HCEC 1CT (cell line): ENCODE measurements around the gene FANCI.

Source experiments
- DNase-seq: peaks from one replicate; pipeline ENCODE4 v3.0.0-alpha.2; 2017

Gene FANCI

DNA sequence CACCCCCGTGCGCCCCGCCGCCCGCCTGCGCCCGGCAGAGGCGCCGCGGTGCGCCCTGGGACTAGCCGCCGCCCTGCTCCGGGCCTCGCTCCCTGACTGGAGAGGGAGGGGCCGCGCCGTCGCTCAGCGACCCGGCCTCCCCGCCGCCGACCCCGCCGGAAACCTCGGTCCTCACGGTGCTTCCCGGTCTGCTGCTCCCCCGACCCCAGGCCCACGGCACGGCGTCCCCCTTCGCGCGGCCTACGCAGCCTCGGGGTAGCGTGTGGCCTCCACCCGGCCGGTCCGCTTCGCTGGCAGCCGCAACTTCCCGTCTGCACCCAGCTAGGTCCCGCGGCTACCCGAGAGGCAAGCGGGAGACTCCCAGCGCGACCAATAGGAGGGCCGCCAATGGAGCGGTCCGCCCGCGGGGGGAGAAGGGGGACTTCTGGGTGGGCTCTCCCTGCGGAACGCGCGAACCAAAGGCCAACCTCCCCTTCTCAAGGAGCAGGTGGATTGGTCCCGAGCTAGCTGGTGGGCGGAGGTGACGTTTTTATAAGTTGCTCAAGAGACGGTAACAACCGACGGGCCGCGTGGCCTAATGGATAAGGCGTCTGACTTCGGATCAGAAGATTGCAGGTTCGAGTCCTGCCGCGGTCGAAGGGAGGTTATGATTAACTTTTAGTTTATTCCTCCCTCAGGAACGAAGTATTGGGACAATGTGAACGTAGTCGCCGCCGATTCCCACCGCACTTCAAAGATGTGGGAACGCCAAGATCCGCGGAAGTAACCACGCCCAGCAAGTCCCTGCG, 90.9 kb downstream of the FANCI start, which contains the start of gene POLG:
Gene POLG (minus strand): TSS at position 315 of the 788 bp plus-strand sequence. CDS start 1,070 bp downstream, outside the sequence.
- peak; percentile 99 for DNase-seq

GRCh38 chr15:89335298-89336041, 91.7 kb downstream of the FANCI start:
- DNase-seq: no peak

- no peak for DNase-seq
Measured at GRCh38 chr15:89338036-89338435, 94.3 kb downstream of the FANCI start.

GRCh38 chr15:89340573-89340972, 96.8 kb downstream of the FANCI start:
- no peak for DNase-seq

DNA sequence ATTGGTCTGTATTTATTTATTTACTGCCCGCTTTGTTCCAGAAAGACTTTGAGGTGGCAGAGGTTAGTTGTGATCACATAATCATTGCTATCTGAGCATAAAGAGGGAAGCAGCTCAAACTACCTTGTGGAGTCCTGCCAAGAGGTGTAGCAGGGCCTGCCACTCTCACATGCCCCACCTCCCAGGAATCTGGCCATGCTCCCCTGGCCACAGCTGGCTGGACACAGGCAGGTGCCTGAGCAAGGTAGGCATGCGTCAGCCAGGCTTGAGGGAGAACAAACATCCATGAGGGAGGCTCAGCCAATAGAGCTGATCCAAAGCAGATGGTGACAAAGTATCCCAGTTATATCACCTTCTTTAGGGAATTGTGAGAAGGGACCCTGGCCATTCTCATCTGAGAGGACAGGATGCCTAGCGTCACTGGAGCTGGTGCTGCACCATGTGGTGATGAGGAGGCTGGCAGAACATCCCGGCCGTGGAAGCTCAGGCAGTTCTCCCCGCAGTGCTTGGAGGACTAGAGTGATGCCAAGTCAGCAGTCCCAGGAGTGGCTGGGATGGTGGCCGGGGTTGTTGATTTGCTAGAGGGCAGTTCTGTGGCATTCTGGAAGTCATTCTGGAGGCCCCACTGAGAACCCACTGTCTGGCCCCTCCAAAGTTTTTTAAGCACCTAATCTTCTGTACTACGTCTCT, 97.7 kb downstream of the FANCI start:
- DNase-seq: no peak

DNA sequence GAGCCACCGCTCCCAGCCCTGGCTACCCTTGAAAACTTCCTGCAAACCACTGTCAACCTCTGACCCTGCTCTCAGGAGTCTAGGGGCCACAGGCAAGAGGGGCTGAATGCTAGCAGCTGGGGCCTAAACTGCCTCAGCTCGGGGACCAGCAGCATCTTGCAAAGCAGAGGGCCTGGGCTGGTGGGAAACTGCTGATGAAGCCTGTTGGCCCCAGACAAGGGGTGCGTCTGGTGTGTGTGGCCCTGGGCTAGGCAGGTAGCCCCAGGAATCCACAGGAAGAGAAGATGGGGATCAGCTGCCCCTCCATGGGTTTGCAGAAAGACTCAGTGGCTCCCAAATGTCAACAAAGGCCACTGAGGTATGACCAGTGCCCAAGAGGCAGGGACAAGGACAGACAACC, 99.1 kb downstream of the FANCI start:
- no peak for DNase-seq

GRCh38 chr15:89345248-89345647, 101.5 kb downstream of the FANCI start:
- DNase-seq: no peak

DNA sequence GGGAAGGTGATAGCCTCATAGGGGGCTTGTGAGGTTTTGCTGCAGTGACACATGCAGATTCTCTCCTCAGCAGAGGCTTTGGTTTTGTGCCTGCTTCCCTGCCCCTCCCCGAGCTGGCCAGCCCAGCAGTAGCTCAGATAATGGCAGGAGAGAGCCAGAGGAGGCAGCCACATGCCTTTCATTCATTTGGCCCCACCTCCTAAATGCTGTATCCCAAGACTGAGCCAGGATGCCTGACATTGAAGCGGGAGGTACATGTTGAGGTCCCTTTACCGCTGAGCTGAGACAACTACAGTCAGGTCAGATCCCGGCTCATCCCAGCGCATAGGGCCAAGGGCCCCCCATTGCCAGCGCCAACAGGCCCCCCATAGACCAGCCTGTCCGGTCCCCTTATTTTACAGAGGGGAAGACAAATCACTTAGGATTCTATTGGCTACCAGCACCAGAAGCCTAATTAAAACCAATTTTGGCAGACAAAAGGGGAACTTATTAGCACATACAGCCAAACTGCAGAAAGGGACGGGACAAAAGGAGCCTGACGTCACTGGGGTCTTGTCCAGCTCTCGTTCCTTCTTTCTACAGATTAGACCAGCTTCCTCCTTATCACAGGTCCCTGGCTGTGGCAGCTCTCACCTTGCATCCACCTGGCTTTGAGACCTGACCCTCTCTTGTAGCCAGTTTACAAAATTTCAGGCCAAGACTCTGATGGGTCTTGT, 102.9 kb downstream of the FANCI start:
- DNase-seq: no peak

DNA sequence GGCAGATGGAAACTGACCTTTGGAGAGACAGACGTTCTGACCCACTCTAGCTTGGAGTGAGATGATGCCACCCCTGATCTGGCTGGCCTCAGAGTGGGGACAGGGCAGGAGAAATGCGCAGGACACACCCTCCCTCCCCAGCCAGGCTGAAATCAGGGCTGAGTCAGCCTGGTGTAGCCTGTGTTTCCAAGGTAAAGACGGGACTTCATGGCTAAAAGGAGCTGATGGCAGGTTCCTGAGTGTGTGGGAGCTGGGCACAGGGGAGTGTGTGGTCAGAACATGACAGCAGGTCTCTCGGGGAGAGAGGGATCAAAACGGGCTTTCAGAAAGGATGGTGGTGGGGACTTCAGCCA, 105.4 kb downstream of the FANCI start:
- DNase-seq: no peak

GRCh38 chr15:89352476-89352875, 108.7 kb downstream of the FANCI start:
- DNase-seq: no peak

DNA sequence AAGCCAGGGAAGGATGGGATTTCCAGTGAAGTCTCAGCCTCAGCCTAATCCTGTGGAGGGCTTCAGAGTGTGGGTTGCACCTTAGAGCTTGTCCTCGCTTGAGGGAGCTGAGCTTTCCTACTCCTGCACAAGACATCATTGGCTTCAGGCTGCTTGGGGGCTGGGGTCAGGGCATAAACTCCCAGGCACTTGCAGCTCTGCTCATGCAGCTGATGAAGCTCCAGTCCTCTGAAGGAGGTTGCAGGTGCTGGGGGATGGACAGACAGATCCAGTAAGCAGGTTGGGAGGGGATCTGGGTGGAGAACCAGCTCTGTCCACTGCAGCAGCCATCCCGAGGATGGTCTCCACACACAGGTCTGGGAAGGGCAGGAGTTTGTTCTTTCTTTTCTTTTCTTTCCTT, 110.2 kb downstream of the FANCI start:
- DNase-seq: no peak

DNA sequence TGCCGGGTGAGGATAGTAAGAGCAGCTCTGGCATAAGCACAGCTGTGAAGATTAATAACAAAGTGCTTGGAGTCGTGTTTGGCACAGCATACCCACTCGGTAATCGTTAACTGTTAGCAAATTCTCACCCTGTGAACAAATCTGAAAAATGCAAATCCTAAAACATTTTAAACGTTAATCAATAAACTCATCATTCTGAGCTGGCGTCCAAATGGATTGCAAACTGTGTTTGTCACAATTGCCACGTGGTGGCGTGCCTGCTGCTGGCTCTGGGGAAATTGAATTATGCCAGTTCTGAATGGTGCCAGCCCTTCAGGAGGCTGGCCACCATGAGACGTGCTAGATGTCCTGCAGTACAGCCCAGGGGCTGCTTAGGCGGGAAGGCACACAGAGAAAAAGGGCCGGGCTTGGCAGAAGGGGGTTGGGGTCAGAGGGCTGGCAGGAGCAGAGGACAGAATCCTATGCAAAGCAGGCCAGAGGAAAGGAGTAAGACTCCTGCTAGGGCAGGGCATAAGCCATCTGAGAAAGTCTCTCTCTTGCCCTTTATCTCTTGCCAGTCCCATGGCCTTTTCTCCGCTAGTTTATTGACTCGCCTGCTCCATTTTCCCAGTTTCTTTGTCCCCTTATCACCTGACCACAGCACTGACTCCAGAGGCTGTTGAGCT, 113.0 kb downstream of the FANCI start:
- no peak for DNase-seq

DNA sequence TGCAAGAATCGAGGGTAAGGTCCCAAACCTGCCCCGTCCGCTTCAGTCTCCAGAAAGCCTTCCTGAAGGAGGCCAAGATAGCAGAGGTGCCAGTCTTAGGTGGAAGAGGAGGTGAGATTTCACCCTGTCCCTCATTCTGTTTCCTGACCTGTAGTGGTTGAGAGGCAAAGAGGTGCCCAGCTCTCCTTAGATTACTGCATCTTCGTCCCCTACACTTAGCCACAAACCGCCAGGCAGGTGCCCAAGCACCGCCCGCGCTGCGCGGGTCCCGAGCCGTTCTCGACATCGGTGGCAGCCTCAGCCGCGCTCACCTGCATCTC, 114.6 kb downstream of the FANCI start:
- no peak for DNase-seq

GRCh38 chr15:89358755-89359439, 115.1 kb downstream of the FANCI start:
- DNase-seq: peak; percentile 60

- DNase-seq: no peak
Measured at GRCh38 chr15:89359471-89360293, 115.9 kb downstream of the FANCI start.

DNA sequence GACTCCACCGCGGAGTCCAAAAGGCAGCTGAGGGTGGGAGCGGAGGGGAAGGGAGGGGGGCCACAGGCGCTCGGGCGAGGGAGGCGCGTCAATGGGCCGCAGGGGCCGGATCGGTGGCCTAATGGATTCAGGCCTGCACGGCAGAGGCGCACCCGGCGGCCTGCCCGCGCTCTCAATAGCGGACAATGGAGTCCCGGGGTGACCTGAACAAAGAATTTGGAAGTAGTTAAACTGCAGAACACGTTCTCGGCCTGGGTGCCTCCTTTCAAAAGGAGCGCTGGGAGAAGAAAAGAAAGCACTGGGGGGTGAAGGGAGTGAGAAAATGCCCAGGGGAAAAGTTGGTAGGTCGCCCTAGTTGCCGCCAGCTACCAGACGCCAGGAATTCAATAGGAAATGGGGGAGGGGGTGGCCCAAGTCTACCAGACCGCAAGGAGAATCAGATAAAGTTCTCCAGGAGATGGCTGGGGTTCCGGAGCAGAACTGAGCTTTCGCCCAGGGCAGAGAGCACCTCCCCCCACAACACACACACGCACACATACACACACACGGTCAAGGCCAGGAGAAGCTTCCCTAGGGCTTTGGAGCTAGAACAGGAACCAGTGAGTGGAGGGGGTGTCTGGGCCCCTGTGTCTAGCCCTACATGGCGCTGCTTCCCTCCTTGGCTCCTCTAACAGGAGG, 116.7 kb downstream of the FANCI start:
- DNase-seq: no peak

DNA sequence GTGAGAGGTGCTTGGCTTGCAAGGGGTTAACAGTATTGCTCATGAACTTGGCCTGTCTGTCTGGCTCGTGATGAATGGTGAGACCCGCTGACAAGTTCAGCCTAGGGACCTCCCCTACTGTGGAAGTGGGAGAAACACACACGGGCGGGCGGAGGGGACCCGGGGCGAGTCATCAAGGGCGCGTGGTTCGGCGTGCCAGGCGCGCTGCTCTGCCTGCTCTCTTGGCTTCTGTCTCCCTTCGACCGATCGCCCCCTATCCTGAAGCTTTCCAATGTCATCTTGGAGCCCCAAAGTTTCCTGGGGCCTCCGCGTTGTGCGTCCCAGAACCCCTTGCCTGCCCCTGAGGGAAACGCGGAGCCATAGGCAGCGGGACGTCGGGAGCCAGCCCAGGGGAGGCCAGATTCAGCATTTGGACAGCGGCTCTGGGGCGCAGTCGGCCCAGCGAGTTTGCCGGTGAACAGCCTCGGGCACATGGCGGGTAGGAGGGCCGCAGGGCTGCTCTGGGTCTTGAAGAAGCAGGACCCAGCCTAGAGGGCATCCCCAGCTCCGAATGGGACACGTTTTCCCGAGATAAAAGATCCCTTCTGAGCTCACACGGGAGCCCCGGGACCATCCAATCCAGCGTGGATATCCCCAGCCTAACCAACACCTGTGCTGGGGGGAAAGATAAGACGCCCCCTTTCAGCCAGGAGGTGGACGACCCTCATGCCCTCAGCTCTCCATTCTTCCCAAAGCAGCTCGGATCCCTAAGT, 117.8 kb downstream of the FANCI start:
- DNase-seq: no peak

DNA sequence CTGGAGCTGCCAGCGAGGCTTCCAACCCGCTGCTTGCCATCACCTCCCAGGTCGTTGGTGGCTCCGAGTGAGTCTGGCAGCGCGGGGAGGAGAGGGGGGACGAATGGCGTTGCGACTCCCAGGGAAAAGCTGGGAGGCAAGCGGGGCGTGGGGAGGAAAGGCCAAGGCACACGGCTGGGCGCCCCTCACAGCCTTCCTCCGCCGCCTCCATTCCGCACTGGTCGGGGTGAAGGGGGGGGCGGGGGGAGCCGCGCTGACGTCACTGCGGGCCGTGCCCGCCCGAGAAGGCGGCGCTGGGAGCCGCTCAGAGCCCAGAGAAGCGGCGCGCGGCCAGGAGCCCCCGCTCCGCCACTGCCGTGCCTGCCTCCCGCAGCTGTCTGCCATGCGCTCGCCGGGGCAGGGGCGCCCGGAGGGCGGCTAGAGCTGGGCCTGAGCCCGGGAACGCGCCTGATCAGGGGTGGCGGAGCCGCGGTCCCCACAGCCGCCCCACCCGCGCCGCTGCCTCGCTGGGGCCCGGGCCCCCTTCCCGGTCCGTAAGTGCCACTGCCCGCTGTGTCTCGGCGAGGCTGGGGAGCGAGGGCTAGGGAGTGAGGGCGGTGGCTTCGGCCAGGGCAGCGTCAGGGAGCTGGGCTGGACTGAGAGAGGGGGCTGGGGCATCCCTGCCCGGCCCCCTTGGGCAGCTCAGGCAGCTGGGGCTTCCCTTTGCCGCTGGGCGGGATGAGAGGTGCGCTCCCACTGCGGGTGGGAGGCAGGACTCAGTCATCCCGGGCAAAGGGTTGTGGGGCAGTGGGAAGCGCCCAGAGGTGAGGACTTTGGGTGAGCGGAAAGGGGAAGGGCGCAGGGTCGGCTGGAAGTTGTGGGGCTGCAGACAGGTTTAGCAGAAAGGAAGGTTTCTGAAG, 118.7 kb downstream of the FANCI start:
- DNase-seq: no peak

- no peak for DNase-seq
Measured at GRCh38 chr15:89363133-89363532, 119.4 kb downstream of the FANCI start.
